Measurements from ENCODE around the gene SPEM1. TPM values are rescaled to one million over a fixed set of nuclear protein-coding genes. Genes with fewer than 3 reads are reported as not detected.

The SPEM1 gene
- total RNA-seq, 2 donors from 2014 or later, result 3.6 TPM; not detected in 1

DNA sequence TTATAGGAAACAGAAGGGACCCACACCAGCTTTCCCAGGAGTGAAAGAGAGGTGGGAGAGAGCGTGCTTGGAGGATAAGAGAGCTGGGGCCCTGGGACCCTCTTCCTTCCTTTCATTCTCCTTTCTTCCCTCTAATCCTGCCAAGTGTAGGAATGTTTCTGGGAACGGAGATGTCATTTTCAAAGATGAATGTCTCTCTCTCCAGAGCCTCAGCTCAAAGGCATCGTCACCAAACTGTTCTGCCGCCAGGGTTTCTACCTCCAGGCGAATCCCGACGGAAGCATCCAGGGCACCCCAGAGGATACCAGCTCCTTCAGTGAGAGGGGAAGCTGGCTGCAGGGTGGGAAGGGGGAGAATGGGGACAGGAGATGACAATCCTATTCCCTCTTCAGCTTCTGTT, 21.1 kb downstream of the SPEM1 start:
- Histone ChIP-seq H3K27me3 (replicated peaks; ENCODE audit: insufficient read depth) (no peaks in the 10 kb centered on the region), H3K4me1 (replicated peaks) (peaks cover 9% of the 10 kb centered on the region), H3K27ac (no peak overlapping the region)

DNA sequence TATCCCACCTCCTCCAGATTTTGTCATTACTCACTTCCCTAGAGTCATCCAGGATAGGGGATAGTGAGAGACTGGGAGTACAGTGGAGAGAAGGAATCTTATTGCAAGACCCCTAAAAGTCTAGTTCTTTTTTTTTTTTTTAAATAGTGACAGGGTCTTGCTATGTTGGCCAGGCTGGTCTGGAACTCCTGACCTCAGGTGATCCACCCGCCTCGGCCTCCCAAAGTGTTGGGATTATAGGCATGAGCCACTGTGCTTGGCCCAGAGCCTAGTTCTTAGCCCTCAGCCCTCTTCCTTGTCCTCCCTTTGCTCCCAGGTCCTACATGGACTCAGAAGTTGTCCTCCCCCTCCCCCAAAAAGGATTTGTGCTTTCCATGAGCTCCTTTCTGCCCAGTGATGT, 22.0 kb downstream of the SPEM1 start:
- Histone ChIP-seq H3K9me3 (no peaks in the 10 kb centered on the region), H3K4me3 (no peak overlapping the region), H3K27ac (no peak overlapping the region), H3K27me3 (replicated peaks; ENCODE audit: insufficient read depth) (no peaks in the 10 kb centered on the region), H3K4me1 (replicated peaks) (peaks cover 9% of the 10 kb centered on the region), H3K36me3 (no peaks in the 10 kb centered on the region)
- TF ChIP-seq POLR2AphosphoS5 (IDR thresholded peaks at IDR 0.05) (no peak), POLR2A (IDR thresholded peaks at IDR 0.05) (no peak)
- TF ChIP-seq, protein P1, sequence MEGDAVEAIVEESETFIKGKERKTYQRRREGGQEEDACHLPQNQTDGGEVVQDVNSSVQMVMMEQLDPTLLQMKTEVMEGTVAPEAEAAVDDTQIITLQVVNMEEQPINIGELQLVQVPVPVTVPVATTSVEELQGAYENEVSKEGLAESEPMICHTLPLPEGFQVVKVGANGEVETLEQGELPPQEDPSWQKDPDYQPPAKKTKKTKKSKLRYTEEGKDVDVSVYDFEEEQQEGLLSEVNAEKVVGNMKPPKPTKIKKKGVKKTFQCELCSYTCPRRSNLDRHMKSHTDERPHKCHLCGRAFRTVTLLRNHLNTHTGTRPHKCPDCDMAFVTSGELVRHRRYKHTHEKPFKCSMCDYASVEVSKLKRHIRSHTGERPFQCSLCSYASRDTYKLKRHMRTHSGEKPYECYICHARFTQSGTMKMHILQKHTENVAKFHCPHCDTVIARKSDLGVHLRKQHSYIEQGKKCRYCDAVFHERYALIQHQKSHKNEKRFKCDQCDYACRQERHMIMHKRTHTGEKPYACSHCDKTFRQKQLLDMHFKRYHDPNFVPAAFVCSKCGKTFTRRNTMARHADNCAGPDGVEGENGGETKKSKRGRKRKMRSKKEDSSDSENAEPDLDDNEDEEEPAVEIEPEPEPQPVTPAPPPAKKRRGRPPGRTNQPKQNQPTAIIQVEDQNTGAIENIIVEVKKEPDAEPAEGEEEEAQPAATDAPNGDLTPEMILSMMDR (IDR thresholded peaks at IDR 0.05), result no peak
- intact Hi-C loops (cut with DNase I), result no loop called here
- no peak for DNase-seq (ENCODE audit: low spot score)
- 100% methylated on average over 2 of the region's 2 CpGs for WGBS

More for the DNA sequence above, 21.1 kb downstream of the SPEM1 start:
- no peak overlapping the region for H3K4me3 ChIP-seq
- intact Hi-C loops (cut with DNase I), result no loop called here
- no peak for DNase-seq (ENCODE audit: low spot score)
- H3K36me3 ChIP-seq, result no peaks in the 10 kb centered on the region
- TF ChIP-seq, protein P1 (IDR thresholded peaks at IDR 0.05), result no peak
- no peak for TF ChIP-seq POLR2AphosphoS5 (IDR thresholded peaks at IDR 0.05)
- no peak for TF ChIP-seq POLR2A (IDR thresholded peaks at IDR 0.05)
- no peaks in the 10 kb centered on the region for H3K9me3 ChIP-seq
- 61% methylated on average over 7 of the region's 7 CpGs for WGBS

DNA sequence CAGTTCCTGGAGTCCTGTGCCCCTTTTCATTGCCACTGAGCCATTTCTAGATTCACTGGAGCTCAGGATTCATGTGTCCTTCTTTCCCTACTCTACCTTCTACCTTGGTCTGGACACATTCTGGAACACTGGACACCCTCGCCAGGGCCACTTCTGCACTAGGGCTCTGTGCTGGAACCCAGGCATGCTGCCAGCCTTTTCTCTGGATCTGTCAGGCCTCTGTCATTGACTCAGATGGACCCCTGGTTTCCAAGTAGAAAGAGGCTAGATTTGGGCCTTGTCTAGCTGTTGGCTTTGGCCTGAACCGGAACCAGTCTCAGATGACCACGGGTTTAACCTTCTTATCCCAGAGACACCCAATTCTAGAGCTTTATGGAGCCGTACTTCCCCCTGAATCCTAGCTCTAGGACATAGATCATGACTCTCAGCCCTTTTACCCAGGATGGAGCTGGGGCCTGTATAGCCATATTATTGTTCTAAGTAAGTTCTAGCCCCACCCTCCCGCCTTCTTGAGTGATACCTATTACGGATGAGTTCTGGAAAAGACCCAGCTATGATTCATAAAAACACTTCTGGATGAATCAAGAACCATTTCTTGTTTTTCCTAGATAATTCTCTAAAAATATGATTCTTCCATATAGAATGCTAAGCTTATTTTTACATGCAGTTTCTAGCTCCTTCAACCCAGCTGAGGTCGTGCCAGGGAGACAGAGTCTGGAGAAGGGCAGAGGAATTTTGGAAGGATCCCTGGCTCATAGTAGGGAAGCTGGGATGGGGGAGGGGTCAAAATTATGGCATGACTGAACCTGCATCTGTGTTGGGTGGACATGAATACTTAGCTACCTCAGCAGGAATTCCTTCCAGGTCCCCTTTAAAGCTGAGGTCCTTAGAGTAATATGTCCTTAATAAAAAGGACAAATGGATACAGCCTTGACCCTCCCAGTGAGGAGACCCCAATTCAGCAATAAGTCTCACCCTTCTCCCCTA, 23.7 kb downstream of the SPEM1 start:
- Histone ChIP-seq H3K9me3 (no peaks in the 10 kb centered on the region), H3K27me3 (replicated peaks; ENCODE audit: insufficient read depth) (no peaks in the 10 kb centered on the region), H3K27ac (no peak overlapping the region), H3K4me3 (no peak overlapping the region), H3K36me3 (no peaks in the 10 kb centered on the region), H3K4me1 (replicated peaks) (peaks cover 9% of the 10 kb centered on the region)
- no peak for DNase-seq (ENCODE audit: low spot score)
- WGBS, result 74% methylated on average over 7 of the region's 7 CpGs
- intact Hi-C loops (cut with DNase I), result no loop called here
- TF ChIP-seq, protein P1 (IDR thresholded peaks at IDR 0.05), result no peak
- TF ChIP-seq POLR2A (IDR thresholded peaks at IDR 0.05) (no peak), POLR2AphosphoS5 (IDR thresholded peaks at IDR 0.05) (no peak)

DNA sequence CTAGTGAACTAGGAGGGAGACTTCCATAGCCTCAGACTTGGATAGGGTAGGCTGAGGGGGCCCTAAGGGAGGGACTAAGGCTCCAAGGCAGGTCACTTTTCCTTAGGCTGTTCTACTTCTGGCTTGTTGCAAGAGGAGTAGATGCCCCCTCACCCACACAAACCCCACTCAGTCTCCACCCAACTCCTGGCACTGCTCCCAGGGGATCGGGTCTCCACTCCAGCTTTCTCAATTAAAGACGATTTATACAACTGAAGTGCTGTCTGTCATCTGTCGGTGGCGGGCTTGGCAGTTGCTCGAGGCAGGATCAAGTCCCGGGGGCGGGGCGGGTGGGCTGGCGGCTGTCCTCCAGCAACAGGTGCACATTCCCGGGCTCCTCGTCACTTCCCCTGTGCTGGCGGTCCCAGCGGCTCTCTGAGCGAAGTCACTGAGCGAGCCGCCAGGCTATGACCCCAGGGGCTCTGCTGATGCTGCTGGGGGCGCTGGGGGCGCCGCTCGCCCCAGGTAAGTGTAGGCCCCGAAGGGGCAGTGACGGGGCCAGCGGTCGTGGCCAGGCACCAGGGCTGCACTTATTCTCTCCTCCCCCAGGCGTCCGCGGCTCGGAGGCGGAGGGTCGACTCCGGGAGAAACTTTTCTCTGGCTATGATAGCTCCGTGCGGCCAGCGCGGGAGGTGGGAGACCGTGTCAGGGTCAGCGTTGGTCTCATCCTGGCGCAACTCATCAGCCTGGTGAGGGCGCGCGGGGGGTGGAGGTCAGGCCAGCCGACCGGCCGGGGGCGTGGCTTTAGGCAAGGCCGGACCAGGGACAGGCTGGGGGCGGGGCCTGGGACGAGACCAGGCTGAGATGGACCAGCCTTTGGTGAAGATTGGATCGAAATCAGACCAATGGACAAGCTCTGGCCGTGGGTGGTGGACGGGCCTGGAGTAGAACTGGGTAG, 24.8 kb downstream of the SPEM1 start, which contains the start of gene CHRNB1:
CHRNB1 (plus strand) TSS at position 380 of the 937 bp plus-strand sequence; CDS start at position 447, 67 bp downstream.
- TF ChIP-seq, protein P1 (IDR thresholded peaks at IDR 0.05), result no peak
- TF ChIP-seq POLR2AphosphoS5 (IDR thresholded peaks at IDR 0.05), result no peak
- TF ChIP-seq POLR2A (IDR thresholded peaks at IDR 0.05), result no peak
- intact Hi-C loops (cut with DNase I), result no loop called here
- peaks cover 2% of the 10 kb centered on the region for H3K4me1 ChIP-seq (replicated peaks)
- WGBS, result 17% methylated on average over 38 of the region's 51 CpGs
- H3K36me3 ChIP-seq, result no peaks in the 10 kb centered on the region
- no peaks in the 10 kb centered on the region for H3K9me3 ChIP-seq
- H3K27ac ChIP-seq, result no peak within 1 kb of the TSS
- no peak for DNase-seq (ENCODE audit: low spot score)
- H3K4me3 ChIP-seq, result peak within 1 kb of the TSS in 1 of 2 donors; percentile 6
- no peaks in the 10 kb centered on the region for H3K27me3 ChIP-seq (replicated peaks; ENCODE audit: insufficient read depth)

All from prostate gland (tissue), 2 donors.